ENCODE measurements around the gene OXTR. TPM values are rescaled to one million over a fixed set of nuclear protein-coding genes. Genes with fewer than 3 reads are reported as not detected.

Gene OXTR
- total RNA-seq, 1 donor from 2014 or later: 0.53 TPM

GRCh38 chr3:8712045-8712907, 57.1 kb downstream of the OXTR start:
- Histone ChIP-seq H3K4me3 (ENCODE audit: low read depth, low read length) (no peak overlapping the region), H3K36me3 (ENCODE audit: control insufficient read depth, insufficient read depth, low read length) (no peaks in the 10 kb centered on the region), H3K27me3 (ENCODE audit: control insufficient read depth, insufficient read depth, low read length) (no peaks in the 10 kb centered on the region)
- FAIRE-seq (no peak), DNase-seq (ENCODE audit: low read depth) (peak; percentile 65)
- TF ChIP-seq CTCF (IDR thresholded peaks at IDR 0.05; ENCODE audit: insufficient read depth, low read length, severe bottlenecking): no peak

DNA sequence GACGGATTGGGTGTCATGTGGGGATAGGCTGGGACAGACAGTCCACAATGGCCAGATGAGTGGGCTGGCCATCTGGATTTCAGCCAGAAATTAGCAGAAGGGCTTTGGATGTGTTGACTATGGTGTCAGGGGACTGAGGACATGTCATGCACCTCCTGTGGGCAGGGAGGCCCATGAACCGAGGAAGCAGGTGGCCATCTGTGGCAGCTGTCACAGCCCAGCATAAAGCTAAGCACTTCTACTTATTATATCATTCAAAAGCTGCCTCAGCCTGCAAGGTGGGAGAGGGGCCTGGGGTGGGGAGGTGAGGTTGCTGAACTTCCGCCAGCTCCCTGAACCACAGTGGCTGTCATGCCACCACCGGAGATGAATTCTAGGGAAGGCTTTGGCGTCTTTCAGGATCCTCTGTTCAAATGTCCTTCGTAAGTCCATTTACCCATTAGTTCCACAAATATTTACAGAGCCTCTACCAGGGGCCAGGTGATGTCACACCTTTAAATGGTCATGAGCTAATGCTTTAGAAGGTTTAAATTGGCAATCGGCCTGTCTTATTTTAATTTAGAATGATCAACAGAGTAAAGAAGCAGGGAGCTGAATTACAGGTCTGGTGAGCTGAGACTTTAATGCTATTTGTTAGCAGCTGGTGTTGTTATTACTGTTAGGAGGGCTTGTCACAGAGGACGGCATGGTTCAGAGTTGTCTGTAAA, 59.5 kb downstream of the OXTR start:
- TF ChIP-seq CTCF (IDR thresholded peaks at IDR 0.05; ENCODE audit: insufficient read depth, low read length, severe bottlenecking): no peak
- DNase-seq (ENCODE audit: low read depth) (no peak), FAIRE-seq (no peak)
- no peak overlapping the region for H3K4me3 ChIP-seq (ENCODE audit: low read depth, low read length)
- H3K36me3 ChIP-seq (ENCODE audit: control insufficient read depth, insufficient read depth, low read length): no peaks in the 10 kb centered on the region
- H3K27me3 ChIP-seq (ENCODE audit: control insufficient read depth, insufficient read depth, low read length): no peaks in the 10 kb centered on the region

- Histone ChIP-seq H3K4me3 (ENCODE audit: low read depth, low read length) (no peak overlapping the region), H3K27me3 (ENCODE audit: control insufficient read depth, insufficient read depth, low read length) (no peaks in the 10 kb centered on the region), H3K36me3 (ENCODE audit: control insufficient read depth, insufficient read depth, low read length) (no peaks in the 10 kb centered on the region)
- peak; percentile 43 for FAIRE-seq
- DNase-seq (ENCODE audit: low read depth): no peak
- TF ChIP-seq CTCF (IDR thresholded peaks at IDR 0.05; ENCODE audit: insufficient read depth, low read length, severe bottlenecking): no peak
These were observed 60.1 kb downstream of the OXTR start for GRCh38 chr3:8709287-8709686.

DNA sequence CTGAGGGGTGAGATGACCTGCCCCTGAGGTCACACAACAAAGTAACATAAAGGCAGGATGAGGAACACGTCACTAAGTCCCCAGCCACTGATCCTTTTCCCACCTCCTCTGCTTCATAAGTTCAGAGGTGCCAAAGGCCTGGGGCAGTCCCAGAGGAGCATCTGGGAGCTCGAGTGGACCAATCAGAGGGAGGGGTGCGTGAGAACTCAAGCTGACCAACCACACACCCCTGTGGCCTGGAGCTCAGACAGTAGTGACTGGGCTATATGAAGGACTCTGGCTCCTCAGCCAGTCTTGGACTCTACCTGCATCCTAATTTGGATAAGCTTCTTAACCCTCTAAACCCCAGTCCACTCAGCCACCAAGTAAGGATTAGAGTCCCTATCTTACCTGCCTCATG, 63.8 kb downstream of the OXTR start:
- no peak for TF ChIP-seq CTCF (IDR thresholded peaks at IDR 0.05; ENCODE audit: insufficient read depth, low read length, severe bottlenecking)
- no peaks in the 10 kb centered on the region for H3K27me3 ChIP-seq (ENCODE audit: control insufficient read depth, insufficient read depth, low read length)
- no peaks in the 10 kb centered on the region for H3K36me3 ChIP-seq (ENCODE audit: control insufficient read depth, insufficient read depth, low read length)
- no peak for FAIRE-seq
- DNase-seq (ENCODE audit: low read depth): no peak
- H3K4me3 ChIP-seq (ENCODE audit: low read depth, low read length): no peak overlapping the region

DNA sequence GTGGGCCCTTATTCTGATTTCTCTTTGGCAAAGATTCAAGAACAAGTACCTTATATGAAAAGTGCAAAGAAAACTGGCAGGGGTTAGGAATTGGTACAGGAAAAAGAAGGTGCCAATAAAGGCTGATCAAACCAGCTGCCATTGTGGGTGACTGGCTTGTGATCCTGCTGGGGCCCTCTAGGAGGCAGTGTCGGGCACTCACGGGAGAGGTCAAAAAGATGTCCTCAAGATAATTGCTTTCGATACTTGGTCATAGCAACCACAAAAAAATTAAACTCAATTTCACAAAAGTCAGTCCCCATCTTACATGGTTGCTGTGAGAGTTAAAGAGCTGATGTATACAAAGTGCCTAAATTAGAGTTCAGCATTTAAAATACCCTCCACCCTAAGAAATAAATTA, 66.9 kb downstream of the OXTR start:
- FAIRE-seq: no peak
- Histone ChIP-seq H3K27me3 (ENCODE audit: control insufficient read depth, insufficient read depth, low read length) (no peaks in the 10 kb centered on the region), H3K36me3 (ENCODE audit: control insufficient read depth, insufficient read depth, low read length) (no peaks in the 10 kb centered on the region), H3K4me3 (ENCODE audit: low read depth, low read length) (no peak overlapping the region)
- TF ChIP-seq CTCF (IDR thresholded peaks at IDR 0.05; ENCODE audit: insufficient read depth, low read length, severe bottlenecking): peak; percentile 30
- DNase-seq (ENCODE audit: low read depth): no peak

Other genes with a start within 250 kb of the OXTR start
- 0.13 and 0.26 TPM in 2 replicates for gene SSUH2, start 124.8 kb downstream of the OXTR start, total RNA-seq
- 0.13 TPM in 1 of 2 replicates, not detected in the other for gene CAV3, start 35.8 kb downstream of the OXTR start, total RNA-seq
- 3.9 and 5.0 TPM in 2 replicates for gene RAD18, start 193.9 kb upstream of the OXTR start, total RNA-seq

Data from bronchial epithelial cell (primary cell).